Activated T-cell treated with anti-CD3 and anti-CD28 coated beads, Interleukin-2, amount 50 U/mL, for 72 hours (primary cell): ENCODE data around the gene SPDL1. TPM values are rescaled to one million over a fixed set of nuclear protein-coding genes. Genes with fewer than 3 reads are reported as not detected.
A peak's percentile ranks its signal among the peaks of the same experiment; 100 is the strongest.

Experiments
- ATAC-seq, 2 donors: fragments of 150-1000 bp; cut with Tn5 transposase; replicated peaks in 1 of 2; 2 replicates each; pipeline ENCODE4 v1.10.0; 2021; ENCODE audit warnings: moderate library complexity in 2 of 2, mild to moderate bottlenecking in 1 of 2
- DNase-seq, 2 donors: peaks; one replicate each; pipeline ENCODE4 v3.0.0; 2021 to 2022; ENCODE audit warnings: mixed read lengths in 1 of 2
- H3K27ac Mint-ChIP-seq: one replicate; pipeline ENCODE4 v1.8.0; 2022; ENCODE audit warnings: mild to moderate bottlenecking, moderate library complexity, mixed read lengths
- H3K27me3 Mint-ChIP-seq: one replicate; pipeline ENCODE4 v1.8.0; 2022; ENCODE audit warnings: low read depth, mixed read lengths
- H3K36me3 Mint-ChIP-seq, 2 donors: one replicate each; pipeline ENCODE4 v1.8.0; 2022; ENCODE audit warnings: mixed read lengths in 2 of 2, mild to moderate bottlenecking in 1 of 2; ENCODE audit not compliant: insufficient read depth in 2 of 2
- H3K4me1 Mint-ChIP-seq: one replicate; pipeline ENCODE4 v1.8.0; 2022; ENCODE audit warnings: low read depth, mixed read lengths
- H3K4me3 Mint-ChIP-seq, 2 donors: one replicate each; pipeline ENCODE4 v1.8.0; 2022; ENCODE audit warnings: mild to moderate bottlenecking in 2 of 2, mixed read lengths in 2 of 2, moderate library complexity in 2 of 2
- H3K9me3 Mint-ChIP-seq, 2 donors: one replicate each; pipeline ENCODE4 v1.8.0; 2022; ENCODE audit warnings: mixed read lengths in 2 of 2
- total RNA-seq, 2 donors: library from RNA; stranded (reverse); gene quantifications; one replicate each; pipeline ENCODE4 v1.2.3, GENCODE V29; 2022

The SPDL1 gene
- total RNA-seq, 2 donors from 2014 or later = 28.7 to 50.6 TPM

GRCh38 chr5:169581580-169582227 is 1.9 kb upstream of the SPDL1 start:
- no peaks in the 10 kb centered on the region for H3K9me3 Mint-ChIP-seq
- ATAC-seq = peak; percentile 31 to 35
- H3K27me3 Mint-ChIP-seq = peaks cover 9% of the 10 kb centered on the region
- no peak overlapping the region for H3K27ac Mint-ChIP-seq
- peak; percentile 65 to 68 for DNase-seq
- H3K4me3 Mint-ChIP-seq = no peak overlapping the region
- peaks cover 0 to 2% of the 10 kb centered on the region in 2 donors for H3K36me3 Mint-ChIP-seq
- peaks cover 46% of the 10 kb centered on the region for H3K4me1 Mint-ChIP-seq

- Mint-ChIP-seq H3K4me1 (peaks cover 47% of the 10 kb centered on the region), H3K36me3 (peaks cover 0 to 2% of the 10 kb centered on the region in 2 donors), H3K9me3 (no peaks in the 10 kb centered on the region), H3K27ac (peak overlapping the region; percentile 99), H3K4me3 (peak overlapping the region; percentile 93 to 98), H3K27me3 (no peaks in the 10 kb centered on the region)
- no peak for DNase-seq
- ATAC-seq = no peak
These were observed 511 bp upstream of the SPDL1 start for GRCh38 chr5:169583101-169583423.

GRCh38 chr5:169584998-169585451 is 1.5 kb downstream of the SPDL1 start:
- H3K4me3 Mint-ChIP-seq = peak overlapping the region; percentile 91 to 93
- peaks cover 4 to 16% of the 10 kb centered on the region in 2 donors for H3K36me3 Mint-ChIP-seq
- no peak for DNase-seq
- H3K27me3 Mint-ChIP-seq = no peaks in the 10 kb centered on the region
- peaks cover 47% of the 10 kb centered on the region for H3K4me1 Mint-ChIP-seq
- H3K9me3 Mint-ChIP-seq = no peaks in the 10 kb centered on the region
- no peak for ATAC-seq
- H3K27ac Mint-ChIP-seq = peak overlapping the region; percentile 70

- ATAC-seq = no peak
- H3K27me3 Mint-ChIP-seq = no peaks in the 10 kb centered on the region
- peaks cover 10 to 50% of the 10 kb centered on the region in 2 donors for H3K36me3 Mint-ChIP-seq
- peak overlapping the region; percentile 5 for H3K27ac Mint-ChIP-seq
- no peaks in the 10 kb centered on the region for H3K9me3 Mint-ChIP-seq
- DNase-seq = no peak
- no peak overlapping the region for H3K4me3 Mint-ChIP-seq
- H3K4me1 Mint-ChIP-seq = peaks cover 12% of the 10 kb centered on the region
These were observed 7.0 kb downstream of the SPDL1 start for GRCh38 chr5:169590602-169591001.

- Mint-ChIP-seq H3K4me3 (no peak overlapping the region), H3K9me3 (no peaks in the 10 kb centered on the region), H3K4me1 (peaks cover 2% of the 10 kb centered on the region), H3K36me3 (peaks cover 11 to 53% of the 10 kb centered on the region in 2 donors), H3K27me3 (no peaks in the 10 kb centered on the region), H3K27ac (no peak overlapping the region)
- ATAC-seq (no peak), DNase-seq (no peak)
These were observed 8.1 kb downstream of the SPDL1 start for GRCh38 chr5:169591636-169592035.

- Mint-ChIP-seq H3K27ac (no peak overlapping the region), H3K36me3 (peaks cover 13 to 63% of the 10 kb centered on the region in 2 donors), H3K4me1 (no peaks in the 10 kb centered on the region), H3K9me3 (no peaks in the 10 kb centered on the region), H3K4me3 (no peak overlapping the region), H3K27me3 (no peaks in the 10 kb centered on the region)
- ATAC-seq = no peak
- no peak for DNase-seq
These were observed 9.5 kb downstream of the SPDL1 start for GRCh38 chr5:169592937-169593650.

GRCh38 chr5:169595172-169595820 is 11.7 kb downstream of the SPDL1 start:
- Mint-ChIP-seq H3K4me1 (no peaks in the 10 kb centered on the region), H3K27ac (no peak overlapping the region), H3K9me3 (no peaks in the 10 kb centered on the region), H3K4me3 (no peak overlapping the region), H3K27me3 (no peaks in the 10 kb centered on the region), H3K36me3 (peaks cover 9 to 55% of the 10 kb centered on the region in 2 donors)
- DNase-seq = no peak
- no peak for ATAC-seq

GRCh38 chr5:169599451-169599850 is 15.9 kb downstream of the SPDL1 start:
- Mint-ChIP-seq H3K36me3 (peaks cover 11 to 38% of the 10 kb centered on the region in 2 donors), H3K27ac (no peak overlapping the region), H3K4me3 (no peak overlapping the region), H3K4me1 (no peaks in the 10 kb centered on the region), H3K27me3 (no peaks in the 10 kb centered on the region), H3K9me3 (no peaks in the 10 kb centered on the region)
- ATAC-seq (no peak), DNase-seq (no peak)

GRCh38 chr5:169602535-169602934 is 19.0 kb downstream of the SPDL1 start:
- no peak overlapping the region for H3K4me3 Mint-ChIP-seq
- H3K27ac Mint-ChIP-seq = no peak overlapping the region
- peaks cover 7 to 20% of the 10 kb centered on the region in 2 donors for H3K36me3 Mint-ChIP-seq
- H3K27me3 Mint-ChIP-seq = peaks cover 6% of the 10 kb centered on the region
- no peaks in the 10 kb centered on the region for H3K4me1 Mint-ChIP-seq
- DNase-seq (no peak), ATAC-seq (no peak)
- H3K9me3 Mint-ChIP-seq = no peaks in the 10 kb centered on the region

GRCh38 chr5:169606279-169606678 is 22.7 kb downstream of the SPDL1 start:
- H3K27me3 Mint-ChIP-seq = peaks cover 19% of the 10 kb centered on the region
- peaks cover 7 to 9% of the 10 kb centered on the region in 2 donors for H3K36me3 Mint-ChIP-seq
- ATAC-seq = no peak
- no peak for DNase-seq
- no peak overlapping the region for H3K27ac Mint-ChIP-seq
- no peak overlapping the region for H3K4me3 Mint-ChIP-seq
- peaks cover 2 to 4% of the 10 kb centered on the region in 2 donors for H3K9me3 Mint-ChIP-seq
- H3K4me1 Mint-ChIP-seq = no peaks in the 10 kb centered on the region

- ATAC-seq (no peak), DNase-seq (no peak)
- peaks cover 3 to 5% of the 10 kb centered on the region in 2 donors for H3K36me3 Mint-ChIP-seq
- no peak overlapping the region for H3K27ac Mint-ChIP-seq
- H3K27me3 Mint-ChIP-seq = peaks cover 23% of the 10 kb centered on the region
- peaks cover 3 to 7% of the 10 kb centered on the region in 2 donors for H3K9me3 Mint-ChIP-seq
- no peaks in the 10 kb centered on the region for H3K4me1 Mint-ChIP-seq
- no peak overlapping the region for H3K4me3 Mint-ChIP-seq
These were observed 24.3 kb downstream of the SPDL1 start for GRCh38 chr5:169607882-169608281.

GRCh38 chr5:169609716-169610115 is 26.1 kb downstream of the SPDL1 start:
- H3K4me1 Mint-ChIP-seq = no peaks in the 10 kb centered on the region
- no peak overlapping the region for H3K27ac Mint-ChIP-seq
- peaks cover 0 to 5% of the 10 kb centered on the region in 2 donors for H3K36me3 Mint-ChIP-seq
- peaks cover 4 to 8% of the 10 kb centered on the region in 2 donors for H3K9me3 Mint-ChIP-seq
- no peak overlapping the region for H3K4me3 Mint-ChIP-seq
- DNase-seq (no peak), ATAC-seq (no peak)
- peaks cover 29% of the 10 kb centered on the region for H3K27me3 Mint-ChIP-seq

GRCh38 chr5:169610606-169611005 is 27.0 kb downstream of the SPDL1 start:
- H3K27ac Mint-ChIP-seq = no peak overlapping the region
- H3K4me3 Mint-ChIP-seq = no peak overlapping the region
- H3K9me3 Mint-ChIP-seq = peaks cover 4 to 8% of the 10 kb centered on the region in 2 donors
- H3K4me1 Mint-ChIP-seq = no peaks in the 10 kb centered on the region
- peaks cover 30% of the 10 kb centered on the region for H3K27me3 Mint-ChIP-seq
- DNase-seq (no peak), ATAC-seq (no peak)
- peaks cover 0 to 5% of the 10 kb centered on the region in 2 donors for H3K36me3 Mint-ChIP-seq
